ENCODE measurements around the gene ZNF511. TPM values are rescaled to one million over a fixed set of nuclear protein-coding genes. Genes with fewer than 3 reads are reported as not detected.

ZNF511 gene
- total RNA-seq, 1 donor from 2014 or later = 75.6 TPM

- no peak overlapping the region for H3K4me3 Mint-ChIP-seq
- H3K4me1 Mint-ChIP-seq = no peaks in the 10 kb centered on the region
- peaks cover 14% of the 10 kb centered on the region for H3K36me3 Mint-ChIP-seq (ENCODE audit: low read depth)
- H3K9me3 Mint-ChIP-seq = no peaks in the 10 kb centered on the region
- H3K27ac Mint-ChIP-seq (ENCODE audit: unreplicated experiment) = no peak overlapping the region
- no peak for DNase-seq (ENCODE audit: low read depth, low spot score)
- TF ChIP-seq CTCF (conservative IDR thresholded peaks at IDR 0.05) = no peak
- no peaks in the 10 kb centered on the region for H3K27me3 Mint-ChIP-seq (ENCODE audit: low read depth)
These were observed 52.5 kb downstream of the ZNF511 start for GRCh38 chr10:133361227-133361626.

- Mint-ChIP-seq H3K9me3 (no peaks in the 10 kb centered on the region), H3K27ac (ENCODE audit: unreplicated experiment) (no peak overlapping the region), H3K4me3 (no peak overlapping the region), H3K4me1 (no peaks in the 10 kb centered on the region), H3K27me3 (ENCODE audit: low read depth) (no peaks in the 10 kb centered on the region), H3K36me3 (ENCODE audit: low read depth) (peaks cover 14% of the 10 kb centered on the region)
- TF ChIP-seq CTCF (conservative IDR thresholded peaks at IDR 0.05) = no peak
- no peak for DNase-seq (ENCODE audit: low read depth, low spot score)
These were observed 53.2 kb downstream of the ZNF511 start for GRCh38 chr10:133361773-133362441.

Other genes with a start within 250 kb of the ZNF511 start
- 0.33 and 0.41 TPM in 2 replicates for gene ADGRA1, start 221.0 kb upstream of the ZNF511 start, total RNA-seq
- 4.0 and 5.5 TPM in 2 replicates for gene KNDC1, start 148.7 kb upstream of the ZNF511 start, total RNA-seq
- gene UTF1, start 78.7 kb upstream of the ZNF511 start, total RNA-seq = not detected in 2 replicates
- not detected in 2 replicates for gene VENTX, start 71.1 kb upstream of the ZNF511 start, total RNA-seq
- 3.6 and 4.5 TPM in 2 replicates for gene ADAM8, start 32.0 kb upstream of the ZNF511 start, total RNA-seq
- 70.0 and 72.0 TPM in 2 replicates for gene TUBGCP2, start within 50 bp of the ZNF511 start, total RNA-seq
- gene CALY, start 28.0 kb downstream of the ZNF511 start, total RNA-seq = 0.82 and 0.89 TPM in 2 replicates
- not detected in 2 replicates for gene PRAP1, start 38.5 kb downstream of the ZNF511 start, total RNA-seq
- 18.1 and 18.3 TPM in 2 replicates for gene FUOM, start 49.1 kb downstream of the ZNF511 start, total RNA-seq
- 98.1 and 103 TPM in 2 replicates for gene ECHS1, start 64.4 kb downstream of the ZNF511 start, total RNA-seq
- 8.8 and 9.7 TPM in 2 replicates for gene PAOX, start 70.3 kb downstream of the ZNF511 start, total RNA-seq
- 104 and 105 TPM in 2 replicates for gene MTG1, start 85.2 kb downstream of the ZNF511 start, total RNA-seq
- 0.37 and 0.48 TPM in 2 replicates for gene SPRN, start 115.7 kb downstream of the ZNF511 start, total RNA-seq
- gene SCART1, start 145.0 kb downstream of the ZNF511 start, total RNA-seq = 1.4 and 1.6 TPM in 2 replicates
- 0.48 and 0.49 TPM in 2 replicates for gene CYP2E1, start 218.4 kb downstream of the ZNF511 start, total RNA-seq

Data from neural crest cell (in vitro differentiated cells).